HG03575 (cell line): ENCODE data around the gene EMX1.

Experiments used
- ATAC-seq: cut with Tn5 transposase; IDR thresholded peaks from one replicate; pipeline ENCODE4 v1.9.1; 2021; ENCODE audit not compliant: unreplicated experiment, insufficient number of reproducible peaks, low FRiP score; ENCODE audit errors: extremely low read depth

Gene EMX1

GRCh38 chr2:72965770-72966450, 48.6 kb downstream of the EMX1 start:
- ATAC-seq, result no peak

- ATAC-seq, result no peak
Observed at GRCh38 chr2:72968286-72968685, 51.0 kb downstream of the EMX1 start.

GRCh38 chr2:72969706-72970105, 52.4 kb downstream of the EMX1 start:
- ATAC-seq, result no peak

- ATAC-seq, result no peak
Observed at GRCh38 chr2:72971036-72971435, 53.7 kb downstream of the EMX1 start.

- no peak for ATAC-seq
Observed at GRCh38 chr2:72972352-72973136, 55.2 kb downstream of the EMX1 start.

GRCh38 chr2:72973137-72973535, 55.8 kb downstream of the EMX1 start:
- ATAC-seq, result no peak

- no peak for ATAC-seq
Observed at GRCh38 chr2:72973566-72974435, 56.5 kb downstream of the EMX1 start.

GRCh38 chr2:72974436-72974754, 57.1 kb downstream of the EMX1 start:
- ATAC-seq, result no peak

- ATAC-seq, result no peak
Observed at GRCh38 chr2:72975017-72975416, 57.7 kb downstream of the EMX1 start.

- ATAC-seq, result no peak
Observed at GRCh38 chr2:72979896-72980295, 62.6 kb downstream of the EMX1 start.

- ATAC-seq, result no peak
Observed at GRCh38 chr2:72980535-72981217, 63.4 kb downstream of the EMX1 start.

GRCh38 chr2:72981536-72981935, 64.2 kb downstream of the EMX1 start:
- ATAC-seq, result no peak

GRCh38 chr2:72982219-72982618, 64.9 kb downstream of the EMX1 start:
- ATAC-seq, result no peak

GRCh38 chr2:72982781-72983499, 65.6 kb downstream of the EMX1 start:
- ATAC-seq, result no peak

GRCh38 chr2:72983500-72984161, 66.3 kb downstream of the EMX1 start:
- no peak for ATAC-seq

- no peak for ATAC-seq
Observed at GRCh38 chr2:72984172-72984671, 66.9 kb downstream of the EMX1 start.
